ENCODE results near the gene EXOG. TPM values are rescaled to one million over a fixed set of nuclear protein-coding genes. Genes with fewer than 3 reads are reported as not detected.
"Not testable (repeated sequence)": the region's sequence is repeated elsewhere in the genome, so short reads cannot be mapped to it uniquely, and the experiment has no call there.

The EXOG gene
- total RNA-seq, 2 donors from 2014 or later = 15.9 to 23.8 TPM

GRCh38 chr3:38565339-38566214 lies 69.4 kb downstream of the EXOG start:
- Mint-ChIP-seq H3K4me1 (no peaks in the 10 kb centered on the region), H3K27me3 (peaks cover 7% of the 10 kb centered on the region), H3K36me3 (ENCODE audit: low read depth) (no peaks in the 10 kb centered on the region), H3K9me3 (no peaks in the 10 kb centered on the region), H3K27ac (peak overlapping the region; percentile 9), H3K4me3 (no peak overlapping the region)
- ATAC-seq (replicated peaks) = peak; percentile 11

- H3K27me3 Mint-ChIP-seq = peaks cover 7% of the 10 kb centered on the region
- H3K9me3 Mint-ChIP-seq = no peaks in the 10 kb centered on the region
- no peaks in the 10 kb centered on the region for H3K4me1 Mint-ChIP-seq
- no peak overlapping the region for H3K4me3 Mint-ChIP-seq
- ATAC-seq (replicated peaks) = no peak
- H3K36me3 Mint-ChIP-seq (ENCODE audit: low read depth) = no peaks in the 10 kb centered on the region
- H3K27ac Mint-ChIP-seq = no peak overlapping the region
Observed at GRCh38 chr3:38566215-38566528, 70.0 kb downstream of the EXOG start.

DNA sequence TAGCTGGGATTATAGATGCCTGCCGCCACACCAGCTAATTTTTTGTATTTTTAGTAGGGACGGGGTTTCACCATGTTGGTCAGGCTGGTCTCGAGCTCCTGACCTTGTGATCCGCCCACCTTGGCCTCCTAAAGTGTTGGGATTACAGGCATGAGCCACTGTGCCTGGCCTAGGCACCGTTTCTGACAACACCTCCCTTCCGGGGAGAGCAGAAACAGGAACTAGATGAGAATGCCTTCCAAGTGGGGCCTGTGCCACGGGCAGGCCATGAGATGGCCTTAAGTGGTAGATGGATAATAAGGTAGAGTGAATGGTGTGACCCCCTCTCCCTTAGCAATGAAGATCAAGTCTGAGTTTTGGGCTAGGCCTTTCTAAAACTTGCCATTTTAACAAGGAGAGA lies 70.7 kb downstream of the EXOG start:
- H3K36me3 Mint-ChIP-seq (ENCODE audit: low read depth); H3K4me1 Mint-ChIP-seq; H3K27ac Mint-ChIP-seq; ATAC-seq (replicated peaks); H3K9me3 Mint-ChIP-seq; H3K27me3 Mint-ChIP-seq; H3K4me3 Mint-ChIP-seq: not testable (repeated sequence)

DNA sequence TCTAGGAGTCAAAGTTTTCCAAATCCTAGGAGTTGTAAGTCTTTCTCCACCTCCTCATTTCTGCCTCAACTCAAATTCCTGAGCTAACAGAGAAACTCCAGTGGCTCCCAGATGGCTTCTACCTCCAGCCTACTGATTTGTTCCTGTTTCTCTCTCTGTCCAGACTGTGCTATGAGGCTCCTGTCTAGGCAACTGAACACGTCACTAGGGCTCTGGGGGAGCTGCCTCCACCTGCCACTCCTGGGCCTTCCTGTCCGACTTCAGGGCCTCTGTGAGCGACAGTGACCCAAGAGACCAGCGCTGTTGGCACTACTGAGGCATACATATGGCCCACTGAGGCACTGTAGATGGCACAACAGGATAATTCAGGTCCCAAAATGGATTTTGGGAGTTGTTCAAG lies 71.4 kb downstream of the EXOG start:
- Mint-ChIP-seq H3K27ac (no peak overlapping the region), H3K4me3 (no peak overlapping the region), H3K27me3 (peaks cover 7% of the 10 kb centered on the region), H3K4me1 (no peaks in the 10 kb centered on the region), H3K9me3 (no peaks in the 10 kb centered on the region), H3K36me3 (ENCODE audit: low read depth) (no peaks in the 10 kb centered on the region)
- no peak for ATAC-seq (replicated peaks)

GRCh38 chr3:38573111-38573510 lies 77.0 kb downstream of the EXOG start:
- H3K27me3 Mint-ChIP-seq = no peaks in the 10 kb centered on the region
- no peak for ATAC-seq (replicated peaks)

DNA sequence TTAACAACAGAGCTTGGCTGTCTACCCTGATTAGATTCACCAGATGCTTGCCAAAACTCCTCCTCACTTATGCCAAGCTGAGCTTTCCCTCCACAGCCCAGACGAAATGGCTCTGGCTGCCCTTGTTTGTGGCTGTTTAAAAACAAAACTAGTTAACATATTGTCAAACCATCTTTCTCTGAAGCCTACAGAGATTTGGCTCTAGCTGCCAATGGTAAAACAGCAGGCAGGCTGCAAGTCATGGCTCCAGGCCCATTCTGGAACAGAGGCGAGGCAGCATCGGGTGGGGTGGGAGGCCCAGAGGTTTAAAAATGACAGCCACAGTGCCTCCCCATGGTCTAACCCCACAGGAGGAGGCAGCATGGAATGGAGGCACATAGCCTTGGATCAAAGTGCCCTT lies 77.4 kb downstream of the EXOG start:
- Mint-ChIP-seq H3K27ac (no peak overlapping the region), H3K4me1 (no peaks in the 10 kb centered on the region), H3K9me3 (no peaks in the 10 kb centered on the region), H3K4me3 (no peak overlapping the region), H3K36me3 (ENCODE audit: low read depth) (no peaks in the 10 kb centered on the region), H3K27me3 (no peaks in the 10 kb centered on the region)
- ATAC-seq (replicated peaks) = no peak

More at GRCh38 chr3:38573111-38573510, 77.0 kb downstream of the EXOG start:
- Mint-ChIP-seq H3K9me3 (no peaks in the 10 kb centered on the region), H3K27ac (no peak overlapping the region), H3K4me3 (no peak overlapping the region), H3K4me1 (no peaks in the 10 kb centered on the region), H3K36me3 (ENCODE audit: low read depth) (no peaks in the 10 kb centered on the region)

GRCh38 chr3:38574411-38575278 lies 78.5 kb downstream of the EXOG start:
- no peak for ATAC-seq (replicated peaks)
- no peak overlapping the region for H3K4me3 Mint-ChIP-seq
- H3K4me1 Mint-ChIP-seq = no peaks in the 10 kb centered on the region
- no peaks in the 10 kb centered on the region for H3K9me3 Mint-ChIP-seq
- no peaks in the 10 kb centered on the region for H3K27me3 Mint-ChIP-seq
- H3K36me3 Mint-ChIP-seq (ENCODE audit: low read depth) = no peaks in the 10 kb centered on the region
- no peak overlapping the region for H3K27ac Mint-ChIP-seq

DNA sequence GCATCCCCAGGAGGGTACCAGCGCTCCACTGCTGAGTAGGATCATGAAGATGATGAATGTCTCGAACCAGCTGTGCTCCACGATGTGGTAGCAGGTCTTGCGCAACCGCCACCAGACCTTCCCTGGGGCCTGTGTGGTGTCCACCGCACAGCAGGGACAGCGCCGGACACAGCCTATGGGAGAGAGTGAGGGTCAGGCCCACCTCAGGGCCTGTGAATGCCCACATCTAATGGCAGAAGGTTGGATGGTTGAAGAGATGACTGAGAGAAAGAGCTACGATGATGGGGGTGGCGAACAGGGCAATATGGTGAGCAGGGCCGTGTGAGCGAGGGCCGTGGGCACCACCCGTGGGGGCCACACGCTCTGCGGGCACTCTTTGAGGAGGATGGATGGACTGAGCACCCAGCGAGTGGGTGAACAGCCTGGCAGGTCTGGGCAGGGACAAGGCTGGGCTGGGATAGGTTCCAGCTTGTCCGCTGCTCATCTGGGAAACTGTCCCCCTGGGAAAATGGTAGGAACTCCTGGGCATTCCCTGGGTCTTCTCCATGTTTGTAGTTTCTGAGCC lies 79.2 kb downstream of the EXOG start:
- Mint-ChIP-seq H3K9me3 (no peaks in the 10 kb centered on the region), H3K4me3 (no peak overlapping the region), H3K4me1 (no peaks in the 10 kb centered on the region), H3K27me3 (no peaks in the 10 kb centered on the region), H3K27ac (no peak overlapping the region), H3K36me3 (ENCODE audit: low read depth) (no peaks in the 10 kb centered on the region)
- ATAC-seq (replicated peaks) = no peak

Other genes starting within 250 kb of the EXOG start
- 1 to 10 TPM in 1 of 2 donors, under 1 TPM in 1; 0.99 to 1.5 TPM for gene SLC22A13, start 230.5 kb upstream of the EXOG start, total RNA-seq
- under 1 TPM; 0.11 to 0.15 TPM for gene SLC22A14, start 214.0 kb upstream of the EXOG start, total RNA-seq
- gene XYLB, start 149.6 kb upstream of the EXOG start, total RNA-seq = 10 to 100 TPM in 1 of 2 donors, 1 to 10 TPM in 1; 6.3 to 10.1 TPM
- gene ACVR2B, start 42.5 kb upstream of the EXOG start, total RNA-seq = 10 to 100 TPM in 1 of 2 donors, 1 to 10 TPM in 1; 7.7 to 12.8 TPM
- under 1 TPM; 0.35 to 0.85 TPM for gene SCN5A, start 153.3 kb downstream of the EXOG start, total RNA-seq

All from activated T-helper 17 cell treated with anti-CD3 and anti-CD28 coated beads, Interleukin-2, amount 50 U/mL, for 72 hours (primary cell).